Neuron (in vitro differentiated cells): ENCODE measurements around the gene EXOC1.

Experiments
- H2AFZ ChIP-seq: one replicate; pipeline ENCODE4 v1.6.1; 2013; ENCODE audit warnings: low read depth, mild to moderate bottlenecking, inconsistent platforms, low read length, moderate library complexity
- H3K27me3 ChIP-seq: one replicate; pipeline ENCODE4 v1.6.1; 2013; ENCODE audit warnings: low read length; ENCODE audit not compliant: insufficient read depth
- H3K36me3 ChIP-seq: one replicate; pipeline ENCODE4 v1.6.1; 2013; ENCODE audit warnings: low read length; ENCODE audit not compliant: insufficient read depth
- H3K4me1 ChIP-seq: one replicate; pipeline ENCODE4 v1.6.1; 2013; ENCODE audit warnings: low read length; ENCODE audit not compliant: insufficient read depth
- H3K4me3 ChIP-seq: 2 replicates; pipeline ENCODE4 v1.5.1; 2013; ENCODE audit warnings: mild to moderate bottlenecking, low read length, moderate library complexity
- H3K9me3 ChIP-seq: one replicate; pipeline ENCODE4 v1.6.1; 2013; ENCODE audit warnings: low read length

EXOC1 gene

GRCh38 chr4:55948726-55949481, 95.5 kb downstream of the EXOC1 start, which contains the start of gene CEP135:
Gene CEP135, plus strand, starts transcription at chr4:55948945. Its CDS starts 3,186 bp downstream, at chr4:55952131.
- Histone ChIP-seq H3K4me3 (peak within 1 kb of the TSS; percentile 70), H3K4me1 (peaks cover 18% of the 10 kb centered on the region), H2AFZ (peak within 1 kb of the TSS; percentile 85), H3K36me3 (peaks cover 17% of the 10 kb centered on the region), H3K9me3 (no peaks in the 10 kb centered on the region), H3K27me3 (no peaks in the 10 kb centered on the region)

GRCh38 chr4:55949482-55949802, 96.0 kb downstream of the EXOC1 start:
- H3K9me3 ChIP-seq: no peaks in the 10 kb centered on the region

GRCh38 chr4:55951191-55951922, 97.9 kb downstream of the EXOC1 start:
- H3K9me3 ChIP-seq: no peaks in the 10 kb centered on the region
- no peak overlapping the region for H3K4me3 ChIP-seq
- peaks cover 42% of the 10 kb centered on the region for H3K36me3 ChIP-seq
- H2AFZ ChIP-seq: no peak overlapping the region
- peaks cover 18% of the 10 kb centered on the region for H3K4me1 ChIP-seq
- no peaks in the 10 kb centered on the region for H3K27me3 ChIP-seq

More at GRCh38 chr4:55949482-55949802, 96.0 kb downstream of the EXOC1 start:
- H3K27me3 ChIP-seq: no peaks in the 10 kb centered on the region
- H2AFZ ChIP-seq: peak overlapping the region; percentile 85
- H3K4me1 ChIP-seq: peaks cover 18% of the 10 kb centered on the region
- H3K36me3 ChIP-seq: peaks cover 23% of the 10 kb centered on the region
- peak overlapping the region; percentile 70 for H3K4me3 ChIP-seq
